HG02763 (cell line): ENCODE data around the gene CTSA.

Experiments
- ATAC-seq: cut with Tn5 transposase; IDR thresholded peaks from one replicate; pipeline ENCODE4 v1.9.1; 2021; ENCODE audit warnings: mild to moderate bottlenecking, moderate library complexity; ENCODE audit not compliant: unreplicated experiment

The CTSA gene

GRCh38 chr20:45890985-45891983, at the start of gene CTSA, which contains the start of gene NEURL2:
Gene CTSA, plus strand, starts transcription at chr20:45891335. Its CDS starts 234 bp downstream, at chr20:45891569.
Gene NEURL2, minus strand, starts transcription at chr20:45891208. Its CDS starts 217 bp downstream, at chr20:45890991.
- ATAC-seq: peak; percentile 76

- no peak for ATAC-seq
These were observed 49.6 kb upstream of the CTSA start for GRCh38 chr20:45841407-45842129.

- no peak for ATAC-seq
These were observed 48.8 kb upstream of the CTSA start for GRCh38 chr20:45842169-45842812.

- no peak for ATAC-seq
These were observed 47.6 kb upstream of the CTSA start for GRCh38 chr20:45843506-45843905.

- no peak for ATAC-seq
These were observed 45.7 kb upstream of the CTSA start for GRCh38 chr20:45845452-45845851.

- no peak for ATAC-seq
These were observed 42.7 kb upstream of the CTSA start for GRCh38 chr20:45848421-45848820.

GRCh38 chr20:45848969-45849582, 42.1 kb upstream of the CTSA start:
- no peak for ATAC-seq

- no peak for ATAC-seq
These were observed 40.9 kb upstream of the CTSA start for GRCh38 chr20:45850238-45850637.

GRCh38 chr20:45850926-45851325, 40.2 kb upstream of the CTSA start:
- ATAC-seq: no peak

- no peak for ATAC-seq
These were observed 39.6 kb upstream of the CTSA start for GRCh38 chr20:45851501-45851900.

- no peak for ATAC-seq
These were observed 38.8 kb upstream of the CTSA start for GRCh38 chr20:45852326-45852725.

- ATAC-seq: no peak
These were observed 37.7 kb upstream of the CTSA start for GRCh38 chr20:45853484-45853883.

GRCh38 chr20:45857114-45857881, 33.8 kb upstream of the CTSA start, which contains the start of the genes ACOT8 and ZSWIM3:
Gene ACOT8, minus strand, starts transcription at chr20:45857392. Its CDS starts 77 bp downstream, at chr20:45857315.
Gene ZSWIM3, plus strand, starts transcription at chr20:45857614. Its CDS starts 212 bp downstream, at chr20:45857826.
- ATAC-seq: peak; percentile 98

- no peak for ATAC-seq
These were observed 33.3 kb upstream of the CTSA start for GRCh38 chr20:45857882-45858216.

- no peak for ATAC-seq
These were observed 31.2 kb upstream of the CTSA start for GRCh38 chr20:45859916-45860315.

GRCh38 chr20:45860560-45861220, 30.4 kb upstream of the CTSA start:
- no peak for ATAC-seq

GRCh38 chr20:45861221-45862075, 29.7 kb upstream of the CTSA start:
- no peak for ATAC-seq
